NCI-H526 (cell line): ENCODE measurements around the gene FBXO31.
"Not testable (repeated sequence)": the region's sequence is repeated elsewhere in the genome, so short reads cannot be mapped to it uniquely, and the experiment has no call there.

Experiments used
- DNase-seq, 2 experiments: peaks; one replicate each; lab custom pipeline; 2025; lab: John Stamatoyannopoulos, UW

Gene FBXO31

GRCh38 chr16:87362828-87363559 is 20.6 kb downstream of the FBXO31 start:
- not testable (repeated sequence) for DNase-seq

GRCh38 chr16:87361916-87362619 is 21.5 kb downstream of the FBXO31 start:
- DNase-seq: no peak

GRCh38 chr16:87360862-87361610 is 22.5 kb downstream of the FBXO31 start:
- DNase-seq: no peak

- DNase-seq: no peak
Measured at GRCh38 chr16:87359121-87359520, 24.5 kb downstream of the FBXO31 start.

DNA sequence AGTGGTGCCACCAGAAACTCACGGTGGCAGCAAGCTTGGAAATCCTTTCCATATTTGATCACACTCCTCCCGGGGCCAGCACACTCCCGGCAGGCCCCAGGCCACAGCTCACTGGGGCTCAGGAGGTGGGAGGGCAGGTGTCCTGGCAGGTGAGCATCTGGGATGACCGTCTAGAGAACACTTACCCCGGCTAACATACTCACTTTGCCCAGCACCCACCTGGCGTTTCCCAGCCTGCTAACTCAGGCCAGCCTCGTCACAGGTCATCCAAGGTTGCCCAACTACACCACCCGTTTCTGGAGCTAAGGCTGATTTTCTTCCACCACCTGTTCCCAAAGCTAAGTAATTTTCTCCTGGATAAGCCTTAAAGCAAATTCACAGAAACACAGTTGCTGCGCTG is 24.9 kb downstream of the FBXO31 start:
- no peak for DNase-seq

DNA sequence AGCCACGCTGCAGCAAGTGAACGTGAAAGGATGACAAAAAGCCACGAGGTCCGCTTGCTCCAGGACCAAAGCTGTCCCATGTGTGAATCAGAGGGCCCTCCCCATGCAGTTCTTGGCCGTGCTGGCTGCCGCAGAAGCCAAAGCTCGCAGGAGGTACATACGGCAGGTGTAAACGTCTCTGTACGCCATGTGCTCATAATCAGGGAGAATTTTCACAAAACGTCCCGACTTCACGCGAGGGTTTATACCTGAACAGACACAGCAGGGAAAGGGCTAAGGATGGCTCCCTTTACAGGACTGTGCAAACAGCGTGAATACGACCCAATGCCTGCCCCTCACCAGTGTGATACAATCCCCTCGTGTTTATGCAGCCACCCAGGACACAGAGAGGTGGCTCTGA is 25.3 kb downstream of the FBXO31 start:
- DNase-seq: no peak

DNA sequence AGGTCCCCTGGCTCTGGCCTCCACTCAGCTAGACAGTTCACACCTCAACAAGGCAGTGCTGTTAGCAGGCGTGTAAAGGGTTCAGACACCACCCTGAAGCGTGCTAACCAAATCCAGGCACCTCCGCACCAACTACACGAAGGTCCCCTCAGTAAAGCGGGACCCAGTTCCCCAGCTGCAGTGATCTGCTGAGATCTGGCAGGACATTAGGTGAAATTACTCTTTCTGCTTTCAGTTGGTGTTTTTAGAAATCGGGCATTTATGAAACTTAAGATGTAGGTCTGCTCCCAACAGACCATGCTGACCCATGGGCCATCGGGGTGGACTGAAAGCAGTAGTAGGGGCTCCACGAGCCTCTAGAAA is 27.1 kb downstream of the FBXO31 start:
- DNase-seq: no peak

DNA sequence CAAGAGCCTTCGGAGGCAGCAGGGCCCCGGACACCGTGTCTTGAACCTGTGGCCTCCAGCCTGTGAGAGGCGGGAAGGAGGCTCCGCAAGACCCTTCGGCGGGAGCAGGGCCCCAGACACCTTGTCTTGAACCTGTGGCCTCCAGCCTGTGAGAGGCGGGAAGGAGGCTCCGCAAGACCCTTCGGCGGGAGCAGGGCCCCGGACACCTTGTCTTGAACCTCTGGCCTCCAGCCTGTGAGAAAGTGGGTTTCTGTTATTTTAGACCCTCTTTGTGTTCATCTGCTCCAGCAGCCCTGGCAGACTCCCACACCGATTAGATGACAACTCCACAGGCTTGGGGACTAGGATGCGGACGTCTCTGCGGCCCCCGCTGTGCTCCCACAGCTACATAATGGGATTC is 30.0 kb downstream of the FBXO31 start:
- no peak for DNase-seq

GRCh38 chr16:87352818-87353217 is 30.8 kb downstream of the FBXO31 start:
- no peak for DNase-seq

DNA sequence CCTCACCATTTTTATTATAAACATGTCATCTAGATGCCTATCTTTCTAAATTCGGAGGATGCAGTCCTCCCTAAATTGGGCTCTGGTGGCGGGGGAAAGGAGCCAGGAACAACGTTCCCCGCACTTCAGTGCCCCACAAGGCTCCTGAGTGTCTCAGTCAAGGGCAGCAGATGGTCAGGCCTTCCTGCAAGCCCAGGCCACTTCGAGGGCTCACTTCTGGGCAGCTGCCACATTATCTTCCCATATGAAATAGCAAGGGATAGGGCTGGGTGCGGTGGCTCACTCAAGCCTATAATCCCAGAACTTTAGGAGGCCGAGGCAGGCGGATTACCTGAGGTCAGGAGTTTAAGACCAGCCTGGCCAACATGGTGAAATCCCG is 32.3 kb downstream of the FBXO31 start:
- no peak for DNase-seq

GRCh38 chr16:87350681-87351319 is 32.8 kb downstream of the FBXO31 start:
- DNase-seq: no peak

DNA sequence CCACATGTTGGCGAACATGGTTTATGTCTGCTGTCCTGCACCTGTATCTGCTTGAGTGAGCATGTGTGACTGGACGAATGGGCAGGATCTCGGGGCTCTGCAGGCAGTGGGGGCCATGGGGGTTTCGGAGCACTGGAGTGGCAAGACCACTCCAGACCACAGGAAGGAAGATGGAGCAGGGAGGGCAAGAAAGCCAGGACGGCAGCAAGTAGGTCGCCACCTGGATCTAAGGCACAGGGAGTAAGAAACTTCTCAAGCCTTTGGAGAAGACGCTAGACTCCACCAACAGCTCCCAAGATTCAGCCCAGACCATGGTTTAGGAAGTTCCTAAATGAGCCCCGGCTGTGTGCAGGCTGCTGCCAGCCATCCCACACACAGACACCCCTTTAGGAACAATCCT is 33.5 kb downstream of the FBXO31 start:
- no peak for DNase-seq

GRCh38 chr16:87348616-87349157 is 34.9 kb downstream of the FBXO31 start:
- no peak for DNase-seq

DNA sequence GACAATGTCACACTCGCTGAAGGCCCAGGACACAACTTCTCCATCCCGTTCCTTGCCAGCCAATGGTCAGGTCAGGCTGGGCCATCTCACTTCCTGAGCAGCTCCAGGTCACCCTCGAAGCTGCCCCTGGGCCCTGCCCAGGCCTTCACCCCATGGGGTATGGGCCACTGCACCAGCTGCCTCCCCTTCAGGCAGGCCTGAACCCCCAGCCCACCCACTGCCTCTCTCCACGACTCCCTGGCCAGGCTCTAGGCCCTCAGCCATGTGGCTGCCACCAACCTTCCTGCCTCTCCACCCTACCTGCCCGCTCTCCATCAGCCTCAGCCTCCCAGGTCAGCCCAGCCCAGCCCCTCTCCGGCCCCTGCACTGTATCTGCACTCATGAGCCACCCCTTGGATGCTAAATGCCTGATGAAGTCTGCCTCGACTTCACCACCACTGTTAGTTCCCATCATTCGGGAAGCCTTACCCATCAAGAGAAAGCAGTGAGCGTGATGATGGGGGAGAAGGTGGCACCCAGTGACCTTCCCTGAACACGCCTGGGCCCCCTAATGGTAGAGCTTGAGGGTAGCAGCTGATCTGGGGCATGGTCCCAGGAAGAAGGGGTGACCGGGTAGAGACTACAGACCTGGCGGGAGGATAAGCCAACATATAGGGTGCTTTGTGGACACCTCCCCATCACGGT is 35.5 kb downstream of the FBXO31 start:
- no peak for DNase-seq

DNA sequence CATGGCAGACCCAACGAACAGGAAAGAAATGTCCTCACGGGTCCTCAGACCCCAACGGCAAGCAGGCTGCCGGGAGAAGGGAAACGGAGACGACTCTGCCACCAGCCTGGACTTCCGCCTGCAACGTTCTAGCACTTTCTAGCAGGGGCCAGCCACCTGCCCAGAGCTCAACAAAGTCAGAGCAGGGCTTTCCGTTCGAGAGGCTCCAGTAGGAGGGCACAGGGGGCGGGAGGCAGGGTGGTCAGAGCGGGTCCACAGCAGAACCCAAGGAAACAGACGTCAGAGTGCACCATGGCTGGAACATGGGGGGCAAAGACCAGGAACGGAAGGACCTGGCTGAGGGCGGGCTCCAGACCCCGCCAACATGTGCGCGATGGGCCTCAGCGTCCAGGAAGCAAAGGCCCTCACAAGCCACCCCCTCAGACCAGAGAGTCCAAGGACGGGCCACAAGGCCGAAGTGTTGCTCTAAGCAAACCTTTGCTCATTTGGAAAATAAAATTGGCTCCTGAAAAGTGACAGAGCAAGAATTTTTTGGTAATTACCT is 37.0 kb downstream of the FBXO31 start:
- DNase-seq: no peak

- no peak for DNase-seq
Measured at GRCh38 chr16:87345726-87346424, 37.7 kb downstream of the FBXO31 start.

DNA sequence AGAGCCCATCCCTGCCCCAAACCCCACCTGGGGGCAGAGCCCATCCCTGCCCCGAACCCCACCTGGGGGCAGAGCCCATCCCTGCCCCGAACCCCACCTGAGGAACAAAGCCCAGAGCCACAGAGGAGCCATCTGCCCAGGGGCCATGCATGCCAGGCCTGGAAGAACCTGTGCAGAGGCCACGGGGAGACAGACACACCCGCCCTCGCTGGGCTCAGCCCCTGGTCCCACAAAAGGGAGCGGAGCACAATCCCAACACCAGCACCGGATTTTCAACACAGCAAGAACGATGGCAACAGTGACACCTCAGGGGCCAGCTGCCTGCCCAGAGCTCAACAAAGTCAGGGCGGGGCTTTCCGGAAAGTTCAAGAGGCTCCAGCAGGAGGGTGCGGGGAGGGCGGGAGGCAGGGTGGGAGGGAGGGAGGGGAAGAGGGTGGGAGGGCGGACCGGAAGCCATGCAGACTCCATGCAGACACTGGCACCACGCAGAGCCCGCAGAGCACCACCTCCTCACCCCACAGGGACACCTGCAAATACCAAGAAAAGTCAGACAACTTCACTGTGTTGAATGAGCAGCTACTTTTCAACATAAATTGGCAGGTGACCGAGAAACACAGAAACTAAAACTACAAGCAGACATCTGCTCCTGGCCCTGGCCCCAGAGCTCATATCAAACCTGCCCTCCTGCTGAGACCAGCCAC is 38.5 kb downstream of the FBXO31 start:
- DNase-seq: no peak

DNA sequence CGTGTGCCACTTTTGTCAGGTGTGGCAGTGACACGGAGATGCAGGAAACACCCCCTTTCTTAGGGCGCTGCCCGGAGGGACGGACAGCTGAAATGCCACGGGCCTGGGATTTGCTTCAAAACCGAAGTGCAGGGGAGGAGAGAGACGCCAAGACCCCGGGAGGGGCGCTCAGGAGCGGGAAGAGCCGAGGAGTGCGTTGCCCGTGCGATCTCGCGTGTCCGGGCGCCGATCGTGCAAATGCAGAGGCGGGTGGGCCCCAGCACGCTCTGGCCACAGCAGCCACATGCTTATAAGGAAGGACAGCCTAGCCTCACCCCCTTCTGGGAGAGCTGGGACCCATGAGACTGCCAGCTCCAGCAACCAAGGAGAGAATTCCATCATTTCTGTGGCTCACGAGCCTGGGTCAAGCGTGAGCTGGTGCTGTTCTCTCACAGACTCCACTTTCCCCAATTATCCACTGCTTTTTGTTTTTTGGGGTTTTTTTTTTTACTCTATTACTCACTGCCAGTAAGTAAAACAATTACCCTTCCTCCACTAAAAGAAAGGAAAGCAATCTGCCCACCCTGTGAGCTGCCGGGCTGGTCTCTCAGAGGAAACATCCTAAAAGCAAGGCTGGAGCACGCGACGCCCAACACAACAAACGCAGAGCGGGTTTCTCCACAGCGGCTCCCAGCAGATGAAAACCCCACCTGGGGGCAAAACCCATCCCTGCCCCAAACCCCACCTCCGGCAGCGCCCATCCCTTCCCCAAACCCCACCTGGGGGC is 39.2 kb downstream of the FBXO31 start:
- DNase-seq: no peak

GRCh38 chr16:87343753-87344050 is 39.9 kb downstream of the FBXO31 start:
- DNase-seq: no peak
